ENCODE results near the gene MEF2A.

MEF2A gene

DNA sequence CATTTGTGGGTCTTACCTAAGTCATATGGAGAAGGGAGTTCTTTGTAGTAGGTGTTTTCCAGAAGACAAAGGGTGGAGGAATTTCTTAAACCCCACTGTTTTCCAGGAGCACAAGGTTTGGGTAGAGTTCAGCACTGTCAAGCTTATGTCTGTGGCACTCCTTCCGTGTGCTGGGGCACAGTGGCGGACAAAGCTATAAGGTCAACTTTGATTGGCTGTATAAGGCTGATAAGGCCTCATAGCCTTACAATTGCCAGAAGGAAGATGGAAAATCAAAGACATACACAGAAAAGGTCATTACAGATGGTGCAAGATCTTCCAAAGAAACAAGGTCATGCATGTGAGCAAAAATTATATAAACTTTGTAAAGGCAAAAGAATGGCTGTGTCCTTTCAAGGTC lies 170.9 kb downstream of the MEF2A start:
- Histone ChIP-seq H3K4me1 (ENCODE audit: low read length) (peaks cover 7% of the 10 kb centered on the region; the same call in 1 of the 2 replicates), H3K79me2 (ENCODE audit: low read length) (0 out of 2 replicates have a peak, but pooled peaks cover 3% of the 10 kb centered on the region), H3K36me3 (replicated peaks; ENCODE audit: insufficient read depth, low read length) (no peaks in the 10 kb centered on the region), H3F3A (ENCODE audit: insufficient read depth, low read length) (peaks cover 8% of the 10 kb centered on the region; the same call in 1 of the 2 replicates), H3K9me3 (replicated peaks; ENCODE audit: insufficient read depth, low read length) (no peaks in the 10 kb centered on the region), H3K9ac (ENCODE audit: low read length) (no peak overlapping the region), H2AFZ (ENCODE audit: low read length) (no peak overlapping the region), H3K4me3 (ENCODE audit: low read length) (no peak overlapping the region), H3K27me3 (replicated peaks; ENCODE audit: insufficient read depth, low read length) (no peaks in the 10 kb centered on the region), H3K4me2 (ENCODE audit: low read depth, low read length) (no peak overlapping the region), H4K20me1 (ENCODE audit: insufficient read depth, low read length) (no peaks in the 10 kb centered on the region), H3K9me2 (replicated peaks; ENCODE audit: insufficient read depth, low read length) (no peaks in the 10 kb centered on the region), H3K27ac (ENCODE audit: low read length) (no peak overlapping the region)
- DNase-seq, result no peak
- TF ChIP-seq EZH2 (optimal IDR thresholded peaks at IDR 0.05; ENCODE audit: low read depth, low read length), result no peak
- no peak for TF ChIP-seq EZH2phosphoT487 (IDR thresholded peaks at IDR 0.05; ENCODE audit: low read length)
- TF ChIP-seq, protein P1, sequence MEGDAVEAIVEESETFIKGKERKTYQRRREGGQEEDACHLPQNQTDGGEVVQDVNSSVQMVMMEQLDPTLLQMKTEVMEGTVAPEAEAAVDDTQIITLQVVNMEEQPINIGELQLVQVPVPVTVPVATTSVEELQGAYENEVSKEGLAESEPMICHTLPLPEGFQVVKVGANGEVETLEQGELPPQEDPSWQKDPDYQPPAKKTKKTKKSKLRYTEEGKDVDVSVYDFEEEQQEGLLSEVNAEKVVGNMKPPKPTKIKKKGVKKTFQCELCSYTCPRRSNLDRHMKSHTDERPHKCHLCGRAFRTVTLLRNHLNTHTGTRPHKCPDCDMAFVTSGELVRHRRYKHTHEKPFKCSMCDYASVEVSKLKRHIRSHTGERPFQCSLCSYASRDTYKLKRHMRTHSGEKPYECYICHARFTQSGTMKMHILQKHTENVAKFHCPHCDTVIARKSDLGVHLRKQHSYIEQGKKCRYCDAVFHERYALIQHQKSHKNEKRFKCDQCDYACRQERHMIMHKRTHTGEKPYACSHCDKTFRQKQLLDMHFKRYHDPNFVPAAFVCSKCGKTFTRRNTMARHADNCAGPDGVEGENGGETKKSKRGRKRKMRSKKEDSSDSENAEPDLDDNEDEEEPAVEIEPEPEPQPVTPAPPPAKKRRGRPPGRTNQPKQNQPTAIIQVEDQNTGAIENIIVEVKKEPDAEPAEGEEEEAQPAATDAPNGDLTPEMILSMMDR (IDR thresholded peaks at IDR 0.05; ENCODE audit: low read length), result no peak

DNA sequence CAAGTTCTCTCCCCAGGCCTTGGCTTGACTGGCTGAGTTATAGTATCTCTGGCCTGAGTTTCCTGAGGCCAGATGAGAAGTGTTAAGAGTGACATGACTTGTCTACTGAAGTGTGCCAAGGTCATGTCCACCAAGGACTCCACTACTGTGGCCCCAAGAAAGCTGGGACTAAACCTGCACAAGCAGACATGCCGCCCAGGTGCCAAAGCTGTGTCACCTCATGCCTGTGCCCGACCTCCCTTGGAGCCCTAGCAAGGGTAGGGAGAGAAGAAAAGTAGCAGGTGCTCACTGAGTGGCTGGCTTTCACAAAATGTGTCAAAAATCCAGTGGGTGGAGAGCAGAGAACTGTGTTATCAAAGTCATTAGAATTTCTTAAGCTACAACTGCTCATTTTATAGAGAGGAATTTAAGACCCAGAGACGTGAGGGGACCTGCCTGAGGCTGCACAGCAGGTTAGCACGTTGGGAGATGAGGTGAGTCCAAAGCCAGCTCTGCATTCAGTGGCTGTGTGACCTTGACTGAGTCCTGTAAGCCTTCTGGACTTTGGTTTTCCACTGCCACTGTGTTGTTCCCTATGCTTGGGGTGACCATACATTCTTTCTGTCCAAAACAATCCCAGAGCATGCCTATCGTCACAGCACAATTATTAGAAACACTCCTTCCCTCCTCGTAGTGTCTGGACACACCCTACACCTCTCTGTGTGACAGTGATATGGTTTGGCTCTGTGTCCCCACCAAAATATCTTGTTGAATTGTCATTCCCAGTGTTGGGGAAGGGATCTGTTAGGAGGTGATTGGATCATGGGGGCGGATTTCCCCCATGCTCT lies 172.4 kb downstream of the MEF2A start:
- no peak overlapping the region for H3K9ac ChIP-seq (ENCODE audit: low read length)
- no peak for DNase-seq
- H3K9me2 ChIP-seq (replicated peaks; ENCODE audit: insufficient read depth, low read length), result no peaks in the 10 kb centered on the region
- H3K27ac ChIP-seq (ENCODE audit: low read length), result no peak overlapping the region
- H3K4me2 ChIP-seq (ENCODE audit: low read depth, low read length), result no peak overlapping the region
- no peak overlapping the region for H2AFZ ChIP-seq (ENCODE audit: low read length)
- H3K4me1 ChIP-seq (ENCODE audit: low read length), result peaks cover 3% of the 10 kb centered on the region; the same call in 1 of the 2 replicates
- no peaks in the 10 kb centered on the region for H4K20me1 ChIP-seq (ENCODE audit: insufficient read depth, low read length)
- H3K4me3 ChIP-seq (ENCODE audit: low read length), result no peak overlapping the region
- no peaks in the 10 kb centered on the region for H3K36me3 ChIP-seq (replicated peaks; ENCODE audit: insufficient read depth, low read length)
- peaks cover 8% of the 10 kb centered on the region; the same call in 1 of the 2 replicates for H3F3A ChIP-seq (ENCODE audit: insufficient read depth, low read length)
- no peaks in the 10 kb centered on the region for H3K27me3 ChIP-seq (replicated peaks; ENCODE audit: insufficient read depth, low read length)
- H3K9me3 ChIP-seq (replicated peaks; ENCODE audit: insufficient read depth, low read length), result no peaks in the 10 kb centered on the region
- H3K79me2 ChIP-seq (ENCODE audit: low read length), result no peaks in the 10 kb centered on the region
- TF ChIP-seq, protein P1 (IDR thresholded peaks at IDR 0.05; ENCODE audit: low read length), result no peak
- no peak for TF ChIP-seq EZH2phosphoT487 (IDR thresholded peaks at IDR 0.05; ENCODE audit: low read length)
- no peak for TF ChIP-seq EZH2 (optimal IDR thresholded peaks at IDR 0.05; ENCODE audit: low read depth, low read length)

DNA sequence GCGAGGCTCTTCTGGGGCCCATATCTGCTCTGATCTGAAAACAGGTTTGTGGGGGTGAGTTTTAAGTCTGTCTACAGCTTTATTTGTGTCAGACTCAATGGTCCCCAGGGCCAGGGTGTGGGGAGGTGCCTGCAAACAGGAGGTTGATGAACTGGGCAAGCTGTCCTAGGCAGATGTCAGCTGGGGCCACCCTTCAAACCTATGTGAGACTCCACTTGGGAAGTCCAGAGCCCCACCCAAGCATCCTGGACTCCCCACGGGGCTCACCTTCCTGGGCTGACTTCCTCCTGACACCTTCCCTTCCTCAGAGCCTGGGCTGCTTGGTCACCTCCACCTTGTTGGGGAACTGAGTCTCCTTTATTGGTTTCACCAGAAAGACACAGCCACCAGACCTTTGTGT lies 176.1 kb downstream of the MEF2A start:
- Histone ChIP-seq H3K4me2 (ENCODE audit: low read depth, low read length) (no peak overlapping the region), H2AFZ (ENCODE audit: low read length) (no peak overlapping the region), H3K4me3 (ENCODE audit: low read length) (no peak overlapping the region), H3K4me1 (ENCODE audit: low read length) (no peaks in the 10 kb centered on the region), H3K9ac (ENCODE audit: low read length) (no peak overlapping the region), H3F3A (ENCODE audit: insufficient read depth, low read length) (no peaks in the 10 kb centered on the region), H3K79me2 (ENCODE audit: low read length) (no peaks in the 10 kb centered on the region), H3K27me3 (replicated peaks; ENCODE audit: insufficient read depth, low read length) (no peaks in the 10 kb centered on the region), H3K9me2 (replicated peaks; ENCODE audit: insufficient read depth, low read length) (no peaks in the 10 kb centered on the region), H4K20me1 (ENCODE audit: insufficient read depth, low read length) (no peaks in the 10 kb centered on the region), H3K9me3 (replicated peaks; ENCODE audit: insufficient read depth, low read length) (no peaks in the 10 kb centered on the region), H3K27ac (ENCODE audit: low read length) (no peak overlapping the region), H3K36me3 (replicated peaks; ENCODE audit: insufficient read depth, low read length) (no peaks in the 10 kb centered on the region)
- no peak for TF ChIP-seq EZH2phosphoT487 (IDR thresholded peaks at IDR 0.05; ENCODE audit: low read length)
- no peak for TF ChIP-seq EZH2 (optimal IDR thresholded peaks at IDR 0.05; ENCODE audit: low read depth, low read length)
- TF ChIP-seq, protein P1 (IDR thresholded peaks at IDR 0.05; ENCODE audit: low read length), result no peak
- no peak for DNase-seq
